ENCODE data around the gene SMPDL3B. TPM values are rescaled to one million over a fixed set of nuclear protein-coding genes. Genes with fewer than 3 reads are reported as not detected.
A peak's percentile ranks its signal among the peaks of the same experiment; 100 is the strongest.

The SMPDL3B gene
- total and polyA plus RNA-seq, 8 donors, result 0.89 to 73.6 (median 8.0) TPM; not detected in 1

- peak overlapping the region in 4 of 5 donors; percentile 35 to 89 (median 58) for H3K27ac ChIP-seq
- WGBS, 5 donors, result 63 to 86% (median 81%) methylated on average over 2 of the region's 2 CpGs
- H3K4me3 ChIP-seq, result peak overlapping the region in 1 of 4 donors; percentile 5
- TF ChIP-seq POLR2AphosphoS5 (IDR thresholded peaks at IDR 0.05), result no peak
- TF ChIP-seq CTCF (IDR thresholded peaks at IDR 0.05), result no peak
- TF ChIP-seq EP300 (IDR thresholded peaks at IDR 0.05), result no peak
- no peak for TF ChIP-seq POLR2A (IDR thresholded peaks at IDR 0.05)
- H3K27me3 ChIP-seq, result no peaks in the 10 kb centered on the region
- H3K4me1 ChIP-seq, result peaks cover 0 to 28% (median 0%) of the 10 kb centered on the region in 4 donors
- no peaks in the 10 kb centered on the region for H3K9me3 ChIP-seq
- no peak for DNase-seq
- intact Hi-C loops (cut with DNase I; ENCODE audit: low total_unique reads), result no loop called here
- peaks cover 10 to 83% (median 69%) of the 10 kb centered on the region in 4 donors for H3K36me3 ChIP-seq
Observed at GRCh38 chr1:27886353-27886679, 48.5 kb upstream of the SMPDL3B start.

GRCh38 chr1:27886744-27887143, 48.1 kb upstream of the SMPDL3B start:
- H3K4me1 ChIP-seq, result peaks cover 0 to 28% (median 0%) of the 10 kb centered on the region in 4 donors
- peaks cover 13 to 88% (median 71%) of the 10 kb centered on the region in 4 donors for H3K36me3 ChIP-seq
- peak overlapping the region in 4 of 5 donors; percentile 37 to 89 (median 61) for H3K27ac ChIP-seq
- no peak for TF ChIP-seq CTCF (IDR thresholded peaks at IDR 0.05)
- no peak for TF ChIP-seq POLR2AphosphoS5 (IDR thresholded peaks at IDR 0.05)
- no peak for TF ChIP-seq EP300 (IDR thresholded peaks at IDR 0.05)
- TF ChIP-seq POLR2A (IDR thresholded peaks at IDR 0.05), result no peak
- no peaks in the 10 kb centered on the region for H3K9me3 ChIP-seq
- WGBS, 5 donors, result 72 to 81% (median 78%) methylated on average over 3 of the region's 3 CpGs
- intact Hi-C loops (cut with DNase I; ENCODE audit: low total_unique reads), result no loop called here
- no peak for DNase-seq
- H3K27me3 ChIP-seq, result no peaks in the 10 kb centered on the region
- H3K4me3 ChIP-seq, result peak overlapping the region in 1 of 4 donors; percentile 5

GRCh38 chr1:27887215-27888021, 47.4 kb upstream of the SMPDL3B start:
- Histone ChIP-seq H3K36me3 (peaks cover 20 to 91% (median 73%) of the 10 kb centered on the region in 4 donors), H3K27me3 (no peaks in the 10 kb centered on the region), H3K9me3 (no peaks in the 10 kb centered on the region), H3K4me3 (peak overlapping the region in 1 of 4 donors; percentile 5), H3K27ac (peak overlapping the region in 4 of 5 donors; percentile 37 to 89 (median 61)), H3K4me1 (peaks cover 0 to 28% (median 0%) of the 10 kb centered on the region in 4 donors)
- intact Hi-C loops (cut with DNase I; ENCODE audit: low total_unique reads), result no loop called here
- TF ChIP-seq CTCF (IDR thresholded peaks at IDR 0.05) (no peak), EP300 (IDR thresholded peaks at IDR 0.05) (no peak), POLR2AphosphoS5 (IDR thresholded peaks at IDR 0.05) (no peak), POLR2A (IDR thresholded peaks at IDR 0.05) (no peak)
- 67 to 83% (median 72%) methylated on average over 8 of the region's 8 CpGs for WGBS, 5 donors
- peak in 1 of 2 donors; percentile 50 for DNase-seq

GRCh38 chr1:27889506-27889905, 45.3 kb upstream of the SMPDL3B start:
- Histone ChIP-seq H3K9me3 (no peaks in the 10 kb centered on the region), H3K4me3 (no peak overlapping the region), H3K27ac (peak overlapping the region in 2 of 5 donors; percentile 33 to 89), H3K36me3 (peaks cover 41 to 92% (median 79%) of the 10 kb centered on the region in 4 donors), H3K27me3 (no peaks in the 10 kb centered on the region), H3K4me1 (peaks cover 0 to 19% (median 0%) of the 10 kb centered on the region in 4 donors)
- TF ChIP-seq POLR2A (IDR thresholded peaks at IDR 0.05) (no peak), CTCF (IDR thresholded peaks at IDR 0.05) (no peak), EP300 (IDR thresholded peaks at IDR 0.05) (no peak), POLR2AphosphoS5 (IDR thresholded peaks at IDR 0.05) (no peak)
- intact Hi-C loops (cut with DNase I; ENCODE audit: low total_unique reads), result no loop called here
- no peak for DNase-seq
- 83 to 94% (median 91%) methylated on average over 3 of the region's 3 CpGs for WGBS, 5 donors

Data from stomach (tissue), 9 donors.